Smooth muscle cell (in vitro differentiated cells): ENCODE results near the gene CTIF. TPM values are rescaled to one million over a fixed set of nuclear protein-coding genes. Genes with fewer than 3 reads are reported as not detected.

Experiments used
- DNase-seq: peaks from one replicate; lab custom pipeline; 2025; ENCODE audit not compliant: unreplicated experiment; lab: John Stamatoyannopoulos, UW
- H2AFZ ChIP-seq: fragments of 200-600 bp; sonication (generic); 2 replicates; pipeline ENCODE4 v1.6.0; 2016; ENCODE audit warnings: antibody characterized with exemption, low read depth, mild to moderate bottlenecking
- H3F3A ChIP-seq: fragments of 200-600 bp; sonication (generic); 2 replicates; pipeline ENCODE4 v1.6.0; 2017; ENCODE audit warnings: antibody characterized with exemption, low read depth
- H3K27ac ChIP-seq: fragments of 200-600 bp; sonication (generic); 2 replicates; pipeline ENCODE4 v1.5.1; 2016; ENCODE audit warnings: low read depth, mild to moderate bottlenecking
- H3K27me3 ChIP-seq: fragments of 200-600 bp; sonication (generic); 2 replicates; pipeline ENCODE4 v1.6.1; 2016; ENCODE audit warnings: low read depth, mild to moderate bottlenecking
- H3K36me3 ChIP-seq: fragments of 200-600 bp; sonication (generic); 2 replicates; pipeline ENCODE4 v1.5.1; 2016; ENCODE audit warnings: low read depth
- H3K4me1 ChIP-seq: fragments of 200-600 bp; sonication (generic); 2 replicates; pipeline ENCODE4 v1.5.1; 2016; ENCODE audit warnings: low read depth
- H3K4me2 ChIP-seq: fragments of 200-600 bp; sonication (generic); 2 replicates; pipeline ENCODE4 v1.6.0; 2016; ENCODE audit warnings: mild to moderate bottlenecking
- H3K4me3 ChIP-seq: fragments of 200-600 bp; sonication (generic); 2 replicates; pipeline ENCODE4 v1.5.1; 2016; ENCODE audit warnings: mild to moderate bottlenecking
- H3K79me2 ChIP-seq: fragments of 200-600 bp; sonication (generic); 2 replicates; pipeline ENCODE4 v1.6.0; 2016; ENCODE audit warnings: low read depth, mild to moderate bottlenecking
- H3K9ac ChIP-seq: fragments of 200-600 bp; sonication (generic); 2 replicates; pipeline ENCODE4 v1.6.0; 2016; ENCODE audit warnings: low read depth
- H3K9me3 ChIP-seq: fragments of 200-600 bp; sonication (generic); replicated peaks from 2 replicates; pipeline ENCODE4 v1.5.1; 2016; ENCODE audit warnings: low read depth
- H4K20me1 ChIP-seq: fragments of 200-600 bp; sonication (generic); 2 replicates; pipeline ENCODE4 v1.6.0; 2016; ENCODE audit warnings: low read depth
- WGBS: methylation state at CpG from one replicate; pipeline ENCODE4 v1.1.7; 2016; ENCODE audit warnings: low lambda C conversion rate; 5-methylcytosine and 5-hydroxymethylcytosine counted together
- polyA plus RNA-seq: library from polyadenylated mRNA; unstranded; fragments of >200 nt; fragmentation: Nextera tagmentation; extraction: Ambion mirVana; gene quantifications from 2 replicates; pipeline ENCODE4 v1.2.1, GENCODE V29; 2016
- total RNA-seq: library from RNA; depleted of rRNA; stranded (reverse); fragments of >200 nt; gene quantifications from 2 replicates; pipeline ENCODE4 v1.2.3, GENCODE V29; 2014
- TF ChIP-seq, protein P1 (sequence below): fragments of 200-600 bp; sonication (generic); IDR thresholded peaks from 2 replicates; pipeline ENCODE4 v1.5.1; 2017; ENCODE audit warnings: borderline replicate concordance, mild to moderate bottlenecking, antibody characterized with exemption; ENCODE audit not compliant: insufficient read depth, poor library complexity, severe bottlenecking

Gene CTIF
- total and polyA plus RNA-seq, 2 experiments from 2014 or later: 22.2 to 25.3 TPM

DNA sequence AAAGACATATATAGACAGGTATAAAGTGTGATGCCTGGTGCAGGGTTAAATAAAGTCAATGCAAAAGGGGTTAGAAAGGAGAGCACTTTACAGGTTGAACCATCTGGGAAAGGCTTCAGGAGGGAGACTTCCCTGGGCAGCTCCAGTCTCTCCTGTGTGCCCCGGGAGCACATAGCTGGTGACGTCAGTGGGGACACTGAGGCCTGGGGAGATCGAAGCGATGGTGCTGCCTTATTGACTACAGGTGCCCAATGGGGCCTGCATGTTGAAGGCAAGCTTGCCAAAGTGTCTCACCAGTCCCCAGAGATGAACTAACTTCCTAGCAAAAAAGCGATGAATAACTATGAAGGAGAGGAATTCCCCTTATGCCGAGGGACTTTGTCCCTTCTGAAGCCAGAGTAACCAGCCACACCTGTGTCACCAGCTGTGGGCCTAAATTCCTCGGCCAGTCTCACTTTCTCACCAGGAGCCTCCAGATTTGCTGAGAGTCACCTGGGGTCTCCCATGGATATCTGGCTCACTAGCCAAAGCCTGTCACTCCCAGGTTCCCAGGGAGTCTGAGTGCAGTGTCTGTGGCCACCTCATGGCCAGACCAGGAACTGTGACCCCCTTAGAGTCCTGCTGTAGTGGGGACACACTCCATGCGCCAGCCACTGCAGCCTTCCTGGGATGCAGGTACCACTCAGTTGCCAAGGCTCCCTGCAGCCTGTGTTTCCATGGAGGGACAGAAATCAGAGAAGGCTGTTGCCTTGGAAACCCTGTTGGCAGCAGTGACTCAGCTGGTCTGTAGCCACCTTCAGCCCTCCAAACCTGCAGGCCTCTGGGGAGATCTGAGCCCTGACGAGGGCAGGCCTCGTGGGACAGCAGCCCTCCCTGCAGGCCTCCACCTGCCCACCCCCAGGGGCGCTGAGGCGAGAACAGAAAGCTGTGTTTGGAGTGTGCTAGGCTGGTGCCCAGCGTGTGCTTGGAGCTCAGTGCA, 128.7 kb downstream of the CTIF start:
- peaks cover 32% of the 10 kb centered on the region for H4K20me1 ChIP-seq
- peaks cover 2% of the 10 kb centered on the region for H3K4me1 ChIP-seq
- H3K27me3 ChIP-seq: no peaks in the 10 kb centered on the region
- H3F3A ChIP-seq: no peaks in the 10 kb centered on the region
- H3K4me2 ChIP-seq: no peak overlapping the region
- 93% methylated on average over 13 of the region's 13 CpGs for WGBS
- TF ChIP-seq, protein P1, sequence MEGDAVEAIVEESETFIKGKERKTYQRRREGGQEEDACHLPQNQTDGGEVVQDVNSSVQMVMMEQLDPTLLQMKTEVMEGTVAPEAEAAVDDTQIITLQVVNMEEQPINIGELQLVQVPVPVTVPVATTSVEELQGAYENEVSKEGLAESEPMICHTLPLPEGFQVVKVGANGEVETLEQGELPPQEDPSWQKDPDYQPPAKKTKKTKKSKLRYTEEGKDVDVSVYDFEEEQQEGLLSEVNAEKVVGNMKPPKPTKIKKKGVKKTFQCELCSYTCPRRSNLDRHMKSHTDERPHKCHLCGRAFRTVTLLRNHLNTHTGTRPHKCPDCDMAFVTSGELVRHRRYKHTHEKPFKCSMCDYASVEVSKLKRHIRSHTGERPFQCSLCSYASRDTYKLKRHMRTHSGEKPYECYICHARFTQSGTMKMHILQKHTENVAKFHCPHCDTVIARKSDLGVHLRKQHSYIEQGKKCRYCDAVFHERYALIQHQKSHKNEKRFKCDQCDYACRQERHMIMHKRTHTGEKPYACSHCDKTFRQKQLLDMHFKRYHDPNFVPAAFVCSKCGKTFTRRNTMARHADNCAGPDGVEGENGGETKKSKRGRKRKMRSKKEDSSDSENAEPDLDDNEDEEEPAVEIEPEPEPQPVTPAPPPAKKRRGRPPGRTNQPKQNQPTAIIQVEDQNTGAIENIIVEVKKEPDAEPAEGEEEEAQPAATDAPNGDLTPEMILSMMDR: peak; percentile 31
- H3K79me2 ChIP-seq: peaks cover 2% of the 10 kb centered on the region
- no peak overlapping the region for H2AFZ ChIP-seq
- H3K9me3 ChIP-seq: peaks cover 6% of the 10 kb centered on the region
- H3K27ac ChIP-seq: no peak overlapping the region
- H3K4me3 ChIP-seq: no peak overlapping the region
- DNase-seq: no peak
- H3K9ac ChIP-seq: no peak overlapping the region
- H3K36me3 ChIP-seq: peaks cover 23% of the 10 kb centered on the region

DNA sequence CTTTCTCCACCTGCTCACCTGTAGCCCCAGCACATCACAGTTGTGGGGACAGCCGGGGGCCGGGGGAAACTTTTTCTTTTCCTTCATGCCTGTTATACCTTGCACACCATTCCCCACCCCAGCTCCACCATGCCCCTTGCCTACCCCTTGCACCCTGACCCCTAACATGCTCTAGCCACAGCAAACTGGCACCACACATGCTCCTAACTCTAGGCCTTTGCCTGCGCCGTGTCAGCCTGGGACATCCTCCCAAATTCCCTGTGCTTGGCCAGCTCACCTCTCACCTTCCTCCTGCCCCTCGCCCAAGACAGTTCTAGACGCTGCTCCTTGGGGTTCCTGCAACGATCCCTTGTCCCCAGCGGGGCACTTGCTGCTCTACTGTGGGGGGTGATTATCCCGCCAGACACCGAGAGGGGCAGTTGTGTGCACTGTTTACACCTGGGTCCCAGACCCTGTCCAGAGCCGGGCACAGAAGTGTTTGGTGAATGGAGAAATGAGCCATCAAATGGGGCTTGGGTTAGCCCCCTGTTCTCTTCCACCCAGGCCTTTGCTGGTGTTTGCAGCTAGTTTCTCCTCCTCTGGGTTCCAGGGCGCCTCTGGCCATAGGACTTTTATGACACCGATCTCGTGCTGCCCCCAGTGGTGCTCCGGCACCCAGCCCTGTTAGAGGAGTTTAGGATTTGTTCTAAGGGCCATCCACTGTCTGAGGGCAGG, 129.8 kb downstream of the CTIF start:
- no peak overlapping the region for H2AFZ ChIP-seq

DNA sequence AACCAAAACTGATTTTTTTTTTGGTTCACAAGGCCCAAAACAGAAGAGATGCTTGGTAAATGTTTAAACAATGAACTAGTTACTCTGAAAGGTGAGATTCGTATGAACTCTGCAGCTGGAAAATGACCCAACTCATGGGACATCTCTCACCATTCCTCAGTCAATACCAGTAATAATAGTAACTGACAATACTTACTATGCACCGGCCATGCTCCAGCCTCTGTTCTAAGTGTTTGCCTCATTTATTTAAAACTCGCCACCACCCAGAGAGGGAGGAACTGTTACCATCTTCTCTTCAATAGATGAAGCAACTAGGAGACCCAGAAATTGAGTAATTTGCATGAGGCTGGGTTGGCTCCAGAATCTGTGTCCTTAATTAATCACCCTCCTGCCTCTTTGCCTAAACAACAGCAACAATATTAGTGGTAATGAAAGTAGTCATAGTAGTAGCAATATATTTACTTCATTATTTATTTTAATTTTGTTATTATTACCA, 130.4 kb downstream of the CTIF start:
- H3K27ac ChIP-seq: no peak overlapping the region
- H3K4me1 ChIP-seq: no peaks in the 10 kb centered on the region
- H3K36me3 ChIP-seq: peaks cover 23% of the 10 kb centered on the region
- 96% methylated on average over 3 of the region's 3 CpGs for WGBS
- H3K27me3 ChIP-seq: no peaks in the 10 kb centered on the region
- no peaks in the 10 kb centered on the region for H3K79me2 ChIP-seq
- H3F3A ChIP-seq: no peaks in the 10 kb centered on the region
- TF ChIP-seq, protein P1: no peak
- no peak overlapping the region for H3K9ac ChIP-seq
- no peak for DNase-seq
- no peak overlapping the region for H3K4me2 ChIP-seq
- H2AFZ ChIP-seq: no peak overlapping the region
- no peak overlapping the region for H3K4me3 ChIP-seq
- H3K9me3 ChIP-seq: peaks cover 6% of the 10 kb centered on the region
- peaks cover 18% of the 10 kb centered on the region for H4K20me1 ChIP-seq

More for the DNA sequence above, 129.8 kb downstream of the CTIF start:
- H3K4me1 ChIP-seq: no peaks in the 10 kb centered on the region
- H3K79me2 ChIP-seq: no peaks in the 10 kb centered on the region
- no peaks in the 10 kb centered on the region for H3K27me3 ChIP-seq
- no peaks in the 10 kb centered on the region for H3F3A ChIP-seq
- TF ChIP-seq, protein P1: no peak
- no peak for DNase-seq
- no peak overlapping the region for H3K27ac ChIP-seq
- peaks cover 23% of the 10 kb centered on the region for H3K36me3 ChIP-seq
- peaks cover 6% of the 10 kb centered on the region for H3K9me3 ChIP-seq
- no peak overlapping the region for H3K4me3 ChIP-seq
- H3K9ac ChIP-seq: no peak overlapping the region
- H3K4me2 ChIP-seq: no peak overlapping the region
- 96% methylated on average over 15 of the region's 15 CpGs for WGBS
- H4K20me1 ChIP-seq: peaks cover 21% of the 10 kb centered on the region
